Nephron (organoid): Measurements from ENCODE around the gene SERGEF.

Experiments used
- H3K27ac Mint-ChIP-seq, 3 experiments: 2 replicates each; pipeline ENCODE4 v1.8.0; 2020; ENCODE audit warnings: mixed read lengths in 3 of 3, mild to moderate bottlenecking in 2 of 3, moderate library complexity in 1 of 3
- H3K27me3 Mint-ChIP-seq: 2 replicates; pipeline ENCODE4 v1.8.0; 2021; ENCODE audit warnings: low read depth, mild to moderate bottlenecking, moderate library complexity, mixed read lengths
- H3K36me3 Mint-ChIP-seq: 2 replicates; pipeline ENCODE4 v1.8.0; 2020; ENCODE audit warnings: low read depth, mixed read lengths
- H3K4me1 Mint-ChIP-seq: 2 replicates; pipeline ENCODE4 v1.8.0; 2020; ENCODE audit warnings: mixed read lengths
- H3K4me3 Mint-ChIP-seq, 3 experiments: 2 replicates each; pipeline ENCODE4 v1.8.0; 2020; ENCODE audit warnings: mild to moderate bottlenecking in 3 of 3, mixed read lengths in 3 of 3, moderate library complexity in 2 of 3
- H3K9me3 Mint-ChIP-seq: 2 replicates; pipeline ENCODE4 v1.8.0; 2020; ENCODE audit warnings: mixed read lengths
- CTCF ChIP-seq, 3 experiments: fragments of 200-600 bp; sonication (generic); IDR thresholded peaks; one replicate each; pipeline ENCODE4 v1.5.0; 2021; ENCODE audit warnings: antibody characterized with exemption in 3 of 3; ENCODE audit not compliant: unreplicated experiment in 3 of 3

The SERGEF gene

GRCh38 chr11:17801166-17801565, 211.7 kb downstream of the SERGEF start:
- no peaks in the 10 kb centered on the region for H3K36me3 Mint-ChIP-seq
- no peaks in the 10 kb centered on the region for H3K4me1 Mint-ChIP-seq
- H3K4me3 Mint-ChIP-seq: no peak overlapping the region
- no peak overlapping the region for H3K27ac Mint-ChIP-seq
- no peaks in the 10 kb centered on the region for H3K9me3 Mint-ChIP-seq
- no peak for TF ChIP-seq CTCF (IDR thresholded peaks at IDR 0.05; ENCODE audit: unreplicated experiment in 3 of 3)
- H3K27me3 Mint-ChIP-seq: peaks cover 4% of the 10 kb centered on the region

- TF ChIP-seq CTCF (IDR thresholded peaks at IDR 0.05; ENCODE audit: unreplicated experiment in 3 of 3): no peak
- Mint-ChIP-seq H3K4me3 (no peak overlapping the region), H3K9me3 (no peaks in the 10 kb centered on the region), H3K36me3 (no peaks in the 10 kb centered on the region), H3K27ac (no peak overlapping the region), H3K4me1 (no peaks in the 10 kb centered on the region), H3K27me3 (peaks cover 4% of the 10 kb centered on the region)
These were observed 213.7 kb downstream of the SERGEF start for GRCh38 chr11:17799147-17799546.

GRCh38 chr11:17798716-17799115, 214.1 kb downstream of the SERGEF start:
- Mint-ChIP-seq H3K36me3 (no peaks in the 10 kb centered on the region), H3K4me3 (no peak overlapping the region), H3K27ac (no peak overlapping the region), H3K4me1 (no peaks in the 10 kb centered on the region), H3K9me3 (no peaks in the 10 kb centered on the region), H3K27me3 (peaks cover 4% of the 10 kb centered on the region)
- no peak for TF ChIP-seq CTCF (IDR thresholded peaks at IDR 0.05; ENCODE audit: unreplicated experiment in 3 of 3)

GRCh38 chr11:17798253-17798652, 214.6 kb downstream of the SERGEF start:
- no peak overlapping the region for H3K27ac Mint-ChIP-seq
- H3K36me3 Mint-ChIP-seq: no peaks in the 10 kb centered on the region
- no peak overlapping the region for H3K4me3 Mint-ChIP-seq
- H3K4me1 Mint-ChIP-seq: no peaks in the 10 kb centered on the region
- TF ChIP-seq CTCF (IDR thresholded peaks at IDR 0.05; ENCODE audit: unreplicated experiment in 3 of 3): no peak
- H3K27me3 Mint-ChIP-seq: peaks cover 4% of the 10 kb centered on the region
- no peaks in the 10 kb centered on the region for H3K9me3 Mint-ChIP-seq

GRCh38 chr11:17796154-17796553, 216.7 kb downstream of the SERGEF start:
- Mint-ChIP-seq H3K4me3 (no peak overlapping the region), H3K36me3 (no peaks in the 10 kb centered on the region), H3K27me3 (peaks cover 4% of the 10 kb centered on the region), H3K9me3 (no peaks in the 10 kb centered on the region), H3K27ac (no peak overlapping the region), H3K4me1 (no peaks in the 10 kb centered on the region)
- no peak for TF ChIP-seq CTCF (IDR thresholded peaks at IDR 0.05; ENCODE audit: unreplicated experiment in 3 of 3)

GRCh38 chr11:17794981-17795380, 217.9 kb downstream of the SERGEF start:
- Mint-ChIP-seq H3K36me3 (no peaks in the 10 kb centered on the region), H3K27me3 (no peaks in the 10 kb centered on the region), H3K9me3 (no peaks in the 10 kb centered on the region), H3K27ac (no peak overlapping the region), H3K4me1 (no peaks in the 10 kb centered on the region), H3K4me3 (no peak overlapping the region)
- no peak for TF ChIP-seq CTCF (IDR thresholded peaks at IDR 0.05; ENCODE audit: unreplicated experiment in 3 of 3)
